CD4-positive, alpha-beta T cell (primary cell): ENCODE results near the gene DNAJB11. TPM values are rescaled to one million over a fixed set of nuclear protein-coding genes. Genes with fewer than 3 reads are reported as not detected.

Experiments used
- ATAC-seq: fragments of 200-7000 bp; cut with Tn5 transposase; one replicate; pipeline ENCODE4 v1.10.0; 2022; ENCODE audit warnings: mild to moderate bottlenecking; ENCODE audit not compliant: poor library complexity
- CTCF ChIA-PET: fragments of 350-600 bp; sonication (Branson Sonifier 250); formaldehyde crosslinking; loops from one replicate; lab custom pipeline; 2021; ENCODE audit warnings: antibody characterized with exemption, inconsistent platforms; lab: Charles Lee
- POLR2A ChIA-PET: fragments of 350-600 bp; sonication (Branson Sonifier 250); formaldehyde crosslinking; loops from one replicate; lab custom pipeline; 2021; ENCODE audit warnings: antibody characterized with exemption, inconsistent platforms; lab: Charles Lee
- DNase-seq, 14 experiments: peaks; one replicate each; pipeline ENCODE4 v3.0.0-alpha.2; 2013 to 2020; ENCODE audit warnings: mixed read lengths in 2 of 14
- H3K27ac ChIP-seq, 2 donors: one replicate each; pipeline versions ENCODE4 v1.5.1 to v1.7.0; 2013; ENCODE audit warnings: low read length in 2 of 2, low read depth in 1 of 2, mild to moderate bottlenecking in 1 of 2
- H3K27me3 ChIP-seq, 2 experiments: 1 replicate in 1 of 2; 2 replicates in 1 of 2; pipeline versions ENCODE4 v1.6.1 to v1.7.0; 2013; ENCODE audit warnings: low read length in 2 of 2, control low read depth in 1 of 2, mild to moderate bottlenecking in 1 of 2, moderate library complexity in 1 of 2; ENCODE audit not compliant: insufficient read depth in 2 of 2, control insufficient read depth in 1 of 2
- H3K36me3 ChIP-seq: one replicate; pipeline ENCODE4 v1.6.1; 2013; ENCODE audit warnings: low read length, control low read depth; ENCODE audit not compliant: insufficient read depth
- H3K4me1 ChIP-seq: one replicate; pipeline ENCODE4 v1.6.1; 2013; ENCODE audit warnings: low read length, control low read depth; ENCODE audit not compliant: insufficient read depth
- H3K4me3 ChIP-seq: one replicate; pipeline ENCODE4 v1.5.1; 2013; ENCODE audit warnings: mild to moderate bottlenecking, low read length, moderate library complexity
- H3K9me3 ChIP-seq, 2 experiments: 1 replicate in 1 of 2; 2 replicates in 1 of 2; pipeline versions ENCODE4 v1.6.1 to v1.7.0; 2013; ENCODE audit warnings: low read length in 2 of 2, mild to moderate bottlenecking in 2 of 2, control low read depth in 1 of 2, moderate library complexity in 1 of 2; ENCODE audit not compliant: control insufficient read depth in 1 of 2, insufficient read depth in 1 of 2
- H3K27ac Mint-ChIP-seq: one replicate; pipeline ENCODE4 v1.8.0; 2020; ENCODE audit warnings: mixed read lengths
- H3K27me3 Mint-ChIP-seq: one replicate; pipeline ENCODE4 v1.8.0; 2021; ENCODE audit warnings: mixed read lengths
- H3K36me3 Mint-ChIP-seq: one replicate; pipeline ENCODE4 v1.8.0; 2021; ENCODE audit warnings: low read depth, mixed read lengths
- H3K4me1 Mint-ChIP-seq: one replicate; pipeline ENCODE4 v1.8.0; 2021; ENCODE audit warnings: low read depth, mixed read lengths
- H3K4me3 Mint-ChIP-seq: one replicate; pipeline ENCODE4 v1.8.0; 2020; ENCODE audit warnings: mild to moderate bottlenecking, mixed read lengths
- H3K9me3 Mint-ChIP-seq: one replicate; pipeline ENCODE4 v1.8.0; 2020; ENCODE audit warnings: mixed read lengths
- CTCF ChIP-seq: fragments of 200-600 bp; IDR thresholded peaks from one replicate; pipeline ENCODE4 v1.8.0; 2022; ENCODE audit warnings: antibody characterized with exemption, mild to moderate bottlenecking
- intact Hi-C, 2 experiments: fragments of 100-400 bp; cut with DNase I in 1 of 2; cut with micrococcal nuclease in 1 of 2; formaldehyde crosslinking; loops; one replicate each; pipeline versions ENCODE4 v1.15.1 to v1.9.0; 2023 to 2025; cut with DNase I, micrococcal nuclease
- polyA plus RNA-seq, 2 donors: library from polyadenylated mRNA; unstranded; fragments of 120-200 nt; gene quantifications; one replicate each; pipeline ENCODE4 v1.2.1, GENCODE V29; 2013
- total RNA-seq, 174 experiments: library from RNA in 2 of 174; stranded (reverse) in 2 of 174; gene quantifications; one replicate each; pipeline ENCODE4 v1.2.3 and lab custom pipeline; 2021 to 2026

The DNAJB11 gene
- total RNA-seq, result 10 to 100 TPM; 69.3 to 70.3 TPM
- 34.3 TPM for polyA plus RNA-seq (2013, experiment 1 of 2)
- 46.6 TPM for polyA plus RNA-seq (2013, experiment 2 of 2)
- total RNA-seq (lab: John Stamatoyannopoulos, UW), result 24.5 to 152 (median 57.2) reads per million in 172 experiments

DNA sequence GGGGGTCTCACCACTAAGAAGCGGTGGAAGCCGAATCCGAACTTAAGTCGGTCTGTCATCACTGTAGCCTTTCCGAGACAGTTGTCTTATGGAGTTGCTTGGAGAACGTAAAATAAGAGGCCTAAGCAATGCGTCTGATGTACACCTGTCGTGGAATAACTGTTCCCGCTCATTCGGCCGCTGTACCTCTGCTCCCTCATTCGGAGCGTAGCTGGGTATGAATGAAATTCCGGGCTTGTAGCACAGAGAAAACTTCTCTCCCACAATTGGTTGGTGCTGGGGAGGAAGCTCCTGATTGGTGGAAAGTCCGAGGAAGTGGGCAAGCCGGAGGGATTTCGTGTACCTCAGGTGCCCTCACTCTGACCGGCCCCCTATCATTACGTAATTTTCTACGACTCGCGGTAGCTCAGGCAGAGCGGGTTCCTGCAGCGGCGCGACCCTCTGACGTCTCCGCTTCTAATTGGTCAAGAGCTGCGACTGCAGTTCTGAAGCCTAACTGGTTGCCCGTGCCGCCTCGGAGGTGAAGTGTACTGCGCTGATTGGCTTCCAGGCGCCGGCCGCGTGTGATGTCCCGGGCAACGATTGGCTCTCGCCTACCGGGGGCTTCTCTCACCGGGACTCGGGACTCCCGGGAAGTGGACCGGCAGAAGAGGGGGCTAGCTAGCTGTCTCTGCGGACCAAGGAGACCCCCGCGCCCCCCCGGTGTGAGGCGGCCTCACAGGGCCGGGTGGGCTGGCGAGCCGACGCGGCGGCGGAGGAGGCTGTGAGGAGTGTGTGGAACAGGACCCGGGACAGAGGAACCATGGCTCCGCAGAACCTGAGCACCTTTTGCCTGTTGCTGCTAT lies at the start of gene DNAJB11:
TSS of gene DNAJB11 (plus strand) at position 625 of the 845 bp plus-strand sequence. CDS start at position 803, 178 bp downstream.
- ChIA-PET POLR2A (interaction anchor here (0.7 to 3.0 kb wide), 21 partner anchors 9 to 1175 kb away, joined by 3 to 59 read pairs (median 5); partner anchors contain the start of genes BCL6, EIF4A2, RFC4 and RPL39L), CTCF (interaction anchor here (1.1 to 2.2 kb wide), 6 partner anchors 30 to 633 kb away, joined by 4 to 9 read pairs (median 5); partner anchors contain the start of genes RPL39L and TRA2B)
- H3K27ac ChIP-seq, result peak within 1 kb of the TSS; percentile 90 to 94
- DNase-seq (peak; percentile 91 to 100 (median 97)), ATAC-seq (peak; percentile 83)
- Mint-ChIP-seq H3K9me3 (no peaks in the 10 kb centered on the region), H3K4me1 (peaks cover 69% of the 10 kb centered on the region), H3K4me3 (peak within 1 kb of the TSS; percentile 99), H3K27me3 (no peaks in the 10 kb centered on the region), H3K27ac (peak within 1 kb of the TSS; percentile 94), H3K36me3 (peaks cover 62% of the 10 kb centered on the region)
- H3K27me3 ChIP-seq, result no peaks in the 10 kb centered on the region
- TF ChIP-seq CTCF, result no peak
- H3K4me1 ChIP-seq, result peaks cover 37% of the 10 kb centered on the region
- peak within 1 kb of the TSS; percentile 79 for H3K4me3 ChIP-seq
- peaks cover 26% of the 10 kb centered on the region for H3K36me3 ChIP-seq
- H3K9me3 ChIP-seq, result no peaks in the 10 kb centered on the region
- intact Hi-C loops, result loop anchor here (1.0 to 10.0 kb wide), 7 partner anchors 212 to 983 kb away; partner anchors contain the start of genes EIF4A2 (in 2 of the 2), RFC4 (in 2 of the 2), SENP2 (in 1 of the 2) and ST6GAL1 (in 1 of the 2)

DNA sequence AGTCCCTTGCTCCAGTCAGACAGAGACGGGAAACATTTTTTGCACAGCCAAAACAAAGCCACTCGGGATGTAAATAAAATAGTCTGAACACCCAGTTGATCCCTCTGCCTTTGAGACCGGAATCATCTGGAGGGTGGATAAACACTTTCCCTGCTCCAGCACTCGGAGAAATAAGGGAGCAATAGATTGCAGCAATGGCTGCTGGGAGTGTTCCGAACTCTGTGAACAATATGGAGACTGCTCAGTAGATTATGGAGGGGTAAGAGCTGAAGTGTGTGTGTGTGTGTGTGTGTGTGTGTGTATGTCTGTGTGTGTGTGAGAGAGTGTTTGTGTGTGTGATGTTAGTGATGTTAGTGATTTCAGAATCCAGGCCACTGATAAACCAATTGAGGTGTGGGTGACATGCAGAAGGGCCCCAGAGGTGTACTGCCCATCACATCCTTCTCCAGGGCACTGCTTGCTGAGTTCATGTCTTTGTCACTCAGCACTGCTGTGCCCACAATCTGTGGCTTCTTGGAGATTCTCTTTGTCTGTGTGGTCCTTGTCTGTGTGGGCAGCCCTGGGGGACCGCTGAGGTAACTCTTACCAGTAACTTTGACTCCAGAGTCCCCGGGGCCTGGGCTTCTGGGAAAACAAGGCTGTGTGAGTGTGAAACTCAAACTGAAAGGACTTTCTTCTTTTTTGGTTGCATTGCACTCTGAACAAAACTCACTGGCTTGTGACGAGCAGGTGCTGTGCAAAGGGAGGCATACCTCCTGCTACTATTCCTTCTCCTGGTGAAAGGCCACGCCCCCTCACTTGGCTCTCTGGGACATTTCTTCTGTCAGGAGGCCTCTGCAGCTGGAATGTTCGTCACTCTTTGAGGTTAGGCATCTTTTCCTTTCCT lies 49.3 kb upstream of the DNAJB11 start:
- Mint-ChIP-seq H3K4me3 (no peak overlapping the region), H3K27me3 (no peaks in the 10 kb centered on the region), H3K36me3 (no peaks in the 10 kb centered on the region), H3K9me3 (no peaks in the 10 kb centered on the region), H3K27ac (peak overlapping the region; percentile 56), H3K4me1 (peaks cover 46% of the 10 kb centered on the region)
- DNase-seq (no peak), ATAC-seq (no peak)
- Histone ChIP-seq H3K4me3 (no peak overlapping the region), H3K36me3 (no peaks in the 10 kb centered on the region), H3K4me1 (peaks cover 53% of the 10 kb centered on the region), H3K9me3 (no peaks in the 10 kb centered on the region), H3K27ac (no peak overlapping the region), H3K27me3 (no peaks in the 10 kb centered on the region)
- POLR2A ChIA-PET, result no interaction called here
- CTCF ChIA-PET, result interaction anchor here (0.7 kb wide), 1 partner anchor 1141 kb away, joined by 4 read pairs; no protein-coding TSS in a partner anchor
- intact Hi-C loops, result no loop called here
- no peak for TF ChIP-seq CTCF

- H3K36me3 Mint-ChIP-seq, result no peaks in the 10 kb centered on the region
- H3K4me1 Mint-ChIP-seq, result peaks cover 41% of the 10 kb centered on the region
- ChIA-PET POLR2A (no interaction called here), CTCF (no interaction called here)
- H3K9me3 ChIP-seq, result no peaks in the 10 kb centered on the region
- no peak overlapping the region for H3K27ac Mint-ChIP-seq
- no peak for TF ChIP-seq CTCF
- H3K27ac ChIP-seq, result no peak overlapping the region
- H3K27me3 ChIP-seq, result no peaks in the 10 kb centered on the region
- no peaks in the 10 kb centered on the region for H3K27me3 Mint-ChIP-seq
- H3K4me3 Mint-ChIP-seq, result no peak overlapping the region
- intact Hi-C loops, result no loop called here
- H3K9me3 Mint-ChIP-seq, result no peaks in the 10 kb centered on the region
- H3K4me3 ChIP-seq, result no peak overlapping the region
- H3K4me1 ChIP-seq, result peaks cover 35% of the 10 kb centered on the region
- no peak for ATAC-seq
- DNase-seq, result no peak
- H3K36me3 ChIP-seq, result no peaks in the 10 kb centered on the region
These were observed 47.5 kb upstream of the DNAJB11 start for GRCh38 chr3:186523022-186523421.
